SW480 (cell line): Measurements from ENCODE around the gene KRTAP3-3.

Source experiments
- DNase-seq: peaks from one replicate; pipeline ENCODE4 v3.0.0-alpha.2; 2016; ENCODE audit warnings: low spot score

Gene KRTAP3-3

GRCh38 chr17:40958086-40958953 lies 35.6 kb downstream of the KRTAP3-3 start:
- peak; percentile 58 for DNase-seq

GRCh38 chr17:40956401-40957254 lies 37.3 kb downstream of the KRTAP3-3 start:
- peak; percentile 99 for DNase-seq

GRCh38 chr17:40953881-40954280 lies 40.1 kb downstream of the KRTAP3-3 start:
- DNase-seq = peak; percentile 91

DNA sequence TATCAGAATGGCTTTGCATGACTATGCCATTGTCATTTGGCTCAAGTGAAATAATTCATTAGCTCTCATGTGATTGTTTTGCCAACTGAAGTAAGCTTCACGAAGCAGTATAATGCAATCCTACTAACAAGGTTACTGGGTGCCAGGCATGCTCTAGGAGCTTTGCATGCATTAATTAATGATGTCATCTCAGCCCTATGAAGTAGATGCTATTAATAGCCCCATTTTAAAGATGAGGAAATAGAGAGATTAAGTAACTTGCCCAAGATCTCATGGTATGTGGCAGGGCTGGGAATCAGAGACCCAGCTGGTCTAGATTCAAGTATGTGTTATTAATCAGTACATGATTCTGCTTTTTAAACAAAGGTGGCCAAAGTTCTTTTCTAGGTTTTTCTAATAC lies 41.3 kb downstream of the KRTAP3-3 start:
- peak; percentile 79 for DNase-seq

DNA sequence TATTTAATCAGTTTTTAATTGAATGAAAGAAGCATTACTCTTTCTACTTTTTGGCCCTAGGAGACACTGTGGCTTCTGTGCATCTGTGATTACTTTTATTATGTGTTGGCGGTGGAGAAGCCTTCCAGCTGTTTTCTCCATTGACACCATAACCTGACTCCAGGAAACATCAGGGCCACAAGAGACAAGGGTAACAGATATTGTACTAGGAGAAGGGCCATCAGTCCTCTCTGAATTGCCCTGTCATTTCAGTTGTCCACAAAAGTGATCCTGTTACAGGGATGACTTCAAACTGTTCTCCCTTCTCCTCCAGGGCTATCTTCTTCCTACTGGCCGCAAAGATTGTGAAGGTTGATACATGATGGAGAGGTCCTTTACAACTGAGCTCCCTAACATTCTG lies 41.8 kb downstream of the KRTAP3-3 start:
- DNase-seq = no peak

- DNase-seq = peak; percentile 97
These were observed 42.8 kb downstream of the KRTAP3-3 start for GRCh38 chr17:40951011-40951622.

- peak; percentile 80 for DNase-seq
These were observed 43.8 kb downstream of the KRTAP3-3 start for GRCh38 chr17:40950176-40950575.

DNA sequence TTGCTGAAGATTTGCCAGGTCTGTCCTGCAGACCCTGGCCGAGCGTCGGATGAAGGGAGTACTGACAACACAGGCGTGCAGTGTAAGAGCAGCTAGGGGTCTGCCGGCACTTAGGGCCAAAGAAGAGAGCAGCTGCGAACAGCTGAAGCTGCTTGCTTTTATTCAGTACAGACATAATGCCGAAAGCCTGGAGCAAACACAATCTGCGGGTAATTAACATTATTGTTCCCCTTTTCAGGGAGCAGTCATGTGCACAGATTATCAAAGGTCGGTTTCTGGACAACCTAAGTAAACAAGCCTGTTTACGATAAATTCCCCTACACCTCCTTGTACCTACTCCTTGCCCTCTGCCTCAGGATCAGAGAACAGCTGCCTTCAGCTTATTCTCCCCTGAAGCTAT lies 44.5 kb downstream of the KRTAP3-3 start:
- DNase-seq = peak; percentile 68

GRCh38 chr17:40947929-40948328 lies 46.0 kb downstream of the KRTAP3-3 start:
- no peak for DNase-seq

GRCh38 chr17:40945414-40945813 lies 48.5 kb downstream of the KRTAP3-3 start:
- DNase-seq = no peak

GRCh38 chr17:40944531-40944930 lies 49.4 kb downstream of the KRTAP3-3 start:
- DNase-seq = no peak
